Mucosa of rectum (tissue), 2 donors: Measurements from ENCODE around the gene MS4A8.

Source experiments
- H3K27ac ChIP-seq, 2 donors: one replicate each; pipeline ENCODE4 v1.7.0; 2013; ENCODE audit warnings: inconsistent platforms in 2 of 2, low read depth in 2 of 2, low read length in 2 of 2
- H3K27me3 ChIP-seq, 2 donors: one replicate each; pipeline ENCODE4 v1.7.0; 2013; ENCODE audit warnings: low read length in 2 of 2; ENCODE audit not compliant: control insufficient read depth in 2 of 2, insufficient read depth in 2 of 2
- H3K36me3 ChIP-seq, 2 donors: one replicate each; pipeline ENCODE4 v1.7.0; 2013; ENCODE audit warnings: low read length in 2 of 2; ENCODE audit not compliant: control insufficient read depth in 2 of 2, insufficient read depth in 2 of 2
- H3K4me1 ChIP-seq, 2 donors: one replicate each; pipeline ENCODE4 v1.7.0; 2013; ENCODE audit warnings: low read length in 2 of 2, mild to moderate bottlenecking in 1 of 2; ENCODE audit not compliant: control insufficient read depth in 2 of 2, insufficient read depth in 2 of 2
- H3K4me3 ChIP-seq, 2 donors: one replicate each; pipeline ENCODE4 v1.7.0; 2013; ENCODE audit warnings: low read length in 2 of 2
- H3K9ac ChIP-seq, 2 donors: one replicate each; pipeline ENCODE4 v1.7.0; 2013; ENCODE audit warnings: low read length in 2 of 2, low read depth in 1 of 2, mild to moderate bottlenecking in 1 of 2
- H3K9me3 ChIP-seq, 2 donors: one replicate each; pipeline ENCODE4 v1.7.0; 2013; ENCODE audit warnings: low read length in 2 of 2; ENCODE audit not compliant: control insufficient read depth in 2 of 2
- donor health status: healthy.
- donor health status: Normal muscosa, but diverticular disease.

MS4A8 gene

GRCh38 chr11:60761436-60762190 is 62.2 kb downstream of the MS4A8 start:
- H3K9ac ChIP-seq, result no peak overlapping the region
- H3K9me3 ChIP-seq, result no peaks in the 10 kb centered on the region
- no peaks in the 10 kb centered on the region for H3K4me1 ChIP-seq
- no peak overlapping the region for H3K27ac ChIP-seq
- H3K27me3 ChIP-seq, result peaks cover 0 to 4% of the 10 kb centered on the region in 2 donors
- no peak overlapping the region for H3K4me3 ChIP-seq
- no peaks in the 10 kb centered on the region for H3K36me3 ChIP-seq

DNA sequence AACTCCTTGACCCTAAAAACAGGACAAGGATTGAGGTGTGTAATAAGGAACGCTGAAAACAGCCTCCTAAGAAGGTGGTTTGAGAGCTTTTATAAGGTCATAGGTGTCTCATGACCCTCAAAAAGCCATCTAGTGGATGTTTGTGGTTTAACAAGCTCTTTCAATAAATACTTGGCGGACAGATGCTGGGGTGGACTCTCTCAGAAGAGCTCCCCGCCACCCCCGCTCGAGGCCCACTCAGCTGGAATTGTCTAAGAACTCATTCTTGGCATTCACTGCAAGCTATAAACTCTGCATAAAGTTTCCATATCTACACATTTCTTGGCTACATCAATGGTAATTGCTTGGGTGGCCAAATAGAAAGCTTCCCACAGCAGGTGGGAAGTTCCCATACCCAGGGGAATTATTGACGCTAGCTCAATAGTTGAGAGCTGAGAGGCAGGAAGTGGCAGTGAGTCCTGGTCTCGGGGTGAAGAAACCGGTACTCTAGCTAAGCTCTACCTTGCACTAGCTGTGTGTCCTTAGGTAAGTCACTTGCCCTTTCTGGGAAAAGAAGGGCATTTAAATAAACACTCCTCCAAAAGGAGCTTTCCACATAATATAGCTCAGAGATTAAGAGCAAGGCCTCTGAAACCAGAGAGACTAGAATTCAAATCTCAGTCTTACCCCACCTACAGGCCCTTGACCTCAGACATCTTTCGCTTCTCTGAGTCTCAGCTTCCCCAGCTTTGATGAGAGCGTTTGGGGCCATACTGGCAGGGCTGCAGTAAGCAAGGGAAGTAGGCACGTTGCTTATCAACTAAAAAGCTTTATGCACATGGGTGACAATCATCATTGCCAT is 63.7 kb downstream of the MS4A8 start:
- no peaks in the 10 kb centered on the region for H3K9me3 ChIP-seq
- H3K27me3 ChIP-seq, result peaks cover 0 to 4% of the 10 kb centered on the region in 2 donors
- no peak overlapping the region for H3K27ac ChIP-seq
- H3K36me3 ChIP-seq, result no peaks in the 10 kb centered on the region
- no peaks in the 10 kb centered on the region for H3K4me1 ChIP-seq
- no peak overlapping the region for H3K9ac ChIP-seq
- H3K4me3 ChIP-seq, result no peak overlapping the region

DNA sequence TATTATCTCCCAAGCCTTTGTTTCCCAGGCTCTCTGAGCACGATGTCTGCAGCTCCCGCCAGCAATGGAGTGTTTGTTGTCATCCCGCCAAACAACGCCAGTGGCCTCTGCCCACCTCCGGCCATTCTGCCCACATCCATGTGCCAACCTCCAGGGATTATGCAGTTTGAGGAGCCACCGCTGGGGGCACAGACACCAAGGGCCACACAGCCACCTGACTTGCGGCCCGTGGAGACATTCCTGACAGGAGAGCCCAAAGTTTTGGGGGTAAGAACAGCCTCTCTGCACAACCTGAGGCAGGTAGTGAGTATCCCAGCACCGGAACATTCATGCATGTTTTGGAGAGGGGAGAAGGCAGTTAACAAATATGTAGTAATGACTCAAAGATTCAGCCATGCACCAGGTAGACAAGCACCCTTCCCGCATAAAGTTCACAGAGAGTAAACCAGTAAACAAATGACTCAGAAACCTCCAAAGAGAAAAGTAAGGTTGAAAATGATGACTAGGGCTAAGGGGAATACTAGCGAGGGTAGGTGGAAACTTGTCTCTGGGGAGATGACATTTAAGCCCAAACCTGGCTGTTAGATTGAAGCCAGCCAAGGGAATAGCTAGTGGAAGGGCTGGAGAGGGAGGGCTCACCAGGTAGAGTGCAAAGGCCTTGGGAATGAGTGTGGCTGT is 64.4 kb downstream of the MS4A8 start:
- Histone ChIP-seq H3K4me3 (no peak overlapping the region), H3K9me3 (no peaks in the 10 kb centered on the region), H3K9ac (no peak overlapping the region), H3K27me3 (peaks cover 0 to 4% of the 10 kb centered on the region in 2 donors), H3K36me3 (no peaks in the 10 kb centered on the region), H3K4me1 (no peaks in the 10 kb centered on the region), H3K27ac (no peak overlapping the region)

DNA sequence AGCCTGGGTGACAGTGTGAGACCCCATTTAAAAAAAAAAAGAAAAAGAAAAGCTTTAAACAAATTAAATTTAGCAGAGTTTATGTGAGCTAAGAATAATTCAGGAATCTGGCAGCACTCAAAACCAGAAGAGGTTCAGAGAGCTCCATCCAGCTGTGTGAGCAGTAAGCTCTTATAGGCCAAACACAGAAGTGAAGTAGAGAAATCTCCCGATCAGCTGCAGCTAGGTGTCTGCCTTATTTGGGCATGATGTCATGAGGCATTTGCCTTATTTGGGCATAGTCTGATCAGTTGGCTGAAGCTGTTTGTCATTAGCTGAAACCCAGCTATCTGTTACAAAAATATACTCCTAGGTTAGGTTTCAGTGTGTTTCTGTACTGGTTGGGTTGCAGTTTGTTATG is 65.5 kb downstream of the MS4A8 start:
- H3K4me3 ChIP-seq, result no peak overlapping the region

GRCh38 chr11:60765355-60765754 is 65.9 kb downstream of the MS4A8 start:
- peaks cover 0 to 2% of the 10 kb centered on the region in 2 donors for H3K27me3 ChIP-seq
- no peaks in the 10 kb centered on the region for H3K4me1 ChIP-seq
- no peak overlapping the region for H3K27ac ChIP-seq
- no peaks in the 10 kb centered on the region for H3K36me3 ChIP-seq
- H3K4me3 ChIP-seq, result no peak overlapping the region
- no peaks in the 10 kb centered on the region for H3K9me3 ChIP-seq
- H3K9ac ChIP-seq, result no peak overlapping the region

More for the DNA sequence above, 65.5 kb downstream of the MS4A8 start:
- Histone ChIP-seq H3K9me3 (no peaks in the 10 kb centered on the region), H3K9ac (no peak overlapping the region), H3K36me3 (no peaks in the 10 kb centered on the region), H3K27me3 (peaks cover 0 to 4% of the 10 kb centered on the region in 2 donors), H3K27ac (no peak overlapping the region), H3K4me1 (no peaks in the 10 kb centered on the region)
